Measurements from ENCODE around the gene RBMS3. TPM values are rescaled to one million over a fixed set of nuclear protein-coding genes. Genes with fewer than 3 reads are reported as not detected.

Gene RBMS3
- total and polyA plus RNA-seq, 4 donors = 26.8 to 203 (median 94.8) TPM

DNA sequence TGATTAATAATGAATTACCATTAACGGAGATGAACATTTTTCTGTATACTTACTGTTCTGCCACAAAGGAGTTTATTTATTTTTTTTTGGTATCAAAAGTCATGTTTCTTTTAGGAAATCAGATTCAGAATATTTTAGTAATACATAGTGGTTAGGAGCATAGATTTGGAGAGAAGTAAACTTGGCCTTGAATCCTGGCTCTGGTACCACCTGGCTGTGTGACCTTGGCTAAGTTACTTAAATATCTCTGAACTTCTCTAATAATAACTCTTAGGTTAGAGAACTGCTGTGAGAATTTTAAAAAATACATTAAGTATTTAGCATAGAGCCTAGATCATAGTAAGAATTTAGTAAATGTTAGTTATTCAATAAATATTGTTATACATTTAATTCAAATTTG lies 309.1 kb downstream of the RBMS3 start:
- no peak overlapping the region for H3K4me3 ChIP-seq (ENCODE audit: low read length in 2 of 2)
- H3K36me3 ChIP-seq (ENCODE audit: control insufficient read depth in 1 of 2, insufficient read depth in 2 of 2, low read length in 1 of 2) = no peaks in the 10 kb centered on the region
- no peaks in the 10 kb centered on the region for H3K27me3 ChIP-seq (ENCODE audit: control insufficient read depth in 1 of 2, insufficient read depth in 2 of 2, low read length in 1 of 2)
- intact Hi-C loops (cut with DNase I) = no loop called here
- no peak for ATAC-seq (ENCODE audit: low FRiP score)
- H3K9me3 ChIP-seq (ENCODE audit: control insufficient read depth, low read length) = no peaks in the 10 kb centered on the region
- peaks cover 0 to 2% of the 10 kb centered on the region in 2 donors for H3K4me1 ChIP-seq (ENCODE audit: control insufficient read depth in 1 of 2, insufficient read depth in 2 of 2, low read length in 2 of 2)
- H3K27ac ChIP-seq (ENCODE audit: low read depth in 1 of 2, low read length in 2 of 2) = no peak overlapping the region
- no peak for DNase-seq
- WGBS, 2 donors = 38 to 49% methylated on average over 1 of the region's 1 CpG

DNA sequence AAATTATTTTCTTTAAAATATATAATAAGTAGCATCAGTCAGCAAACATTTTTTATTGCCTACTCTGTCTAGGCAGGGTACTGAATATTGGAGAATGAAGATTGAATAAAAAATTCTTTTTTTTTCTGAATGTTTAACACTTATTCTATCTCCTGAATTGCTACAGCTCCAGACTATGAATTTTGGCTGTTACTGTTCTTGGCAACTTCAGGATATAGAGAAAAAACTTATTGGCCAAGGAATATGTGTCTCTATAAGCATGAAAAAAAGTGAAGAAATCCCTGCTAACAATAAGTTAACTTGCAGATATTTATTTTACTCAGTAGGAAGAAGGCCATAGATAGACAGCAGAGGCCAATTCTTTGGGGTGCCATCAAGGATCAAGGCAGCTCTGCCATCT lies 309.6 kb downstream of the RBMS3 start:
- Histone ChIP-seq H3K9me3 (ENCODE audit: control insufficient read depth, low read length) (no peaks in the 10 kb centered on the region), H3K27ac (ENCODE audit: low read depth in 1 of 2, low read length in 2 of 2) (no peak overlapping the region), H3K36me3 (ENCODE audit: control insufficient read depth in 1 of 2, insufficient read depth in 2 of 2, low read length in 1 of 2) (no peaks in the 10 kb centered on the region), H3K4me3 (ENCODE audit: low read length in 2 of 2) (no peak overlapping the region), H3K27me3 (ENCODE audit: control insufficient read depth in 1 of 2, insufficient read depth in 2 of 2, low read length in 1 of 2) (no peaks in the 10 kb centered on the region), H3K4me1 (ENCODE audit: control insufficient read depth in 1 of 2, insufficient read depth in 2 of 2, low read length in 2 of 2) (peaks cover 0 to 2% of the 10 kb centered on the region in 2 donors)
- no peak for DNase-seq
- ATAC-seq (ENCODE audit: low FRiP score) = no peak
- intact Hi-C loops (cut with DNase I) = no loop called here

DNA sequence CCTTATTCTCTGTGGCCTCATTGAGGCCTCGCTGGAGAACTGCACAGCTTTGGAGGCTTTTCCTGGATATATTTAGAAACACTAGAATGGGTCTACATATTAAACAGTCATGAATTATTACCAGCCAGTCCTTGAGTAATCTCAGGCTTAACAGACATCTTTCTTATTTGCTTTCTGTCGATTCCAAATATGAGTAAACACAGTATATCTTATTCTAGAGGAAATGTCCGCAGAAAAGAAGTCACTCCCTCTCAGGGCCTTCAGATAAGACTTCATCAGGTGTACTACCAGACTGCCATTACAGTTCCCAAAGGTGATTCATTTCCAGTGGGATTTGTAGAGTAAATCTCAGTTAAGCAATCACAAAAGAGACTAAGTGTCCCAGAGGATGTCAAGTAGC lies 310.7 kb downstream of the RBMS3 start:
- DNase-seq (no peak), ATAC-seq (ENCODE audit: low FRiP score) (no peak)
- Histone ChIP-seq H3K27ac (ENCODE audit: low read depth in 1 of 2, low read length in 2 of 2) (no peak overlapping the region), H3K4me3 (ENCODE audit: low read length in 2 of 2) (no peak overlapping the region), H3K36me3 (ENCODE audit: control insufficient read depth in 1 of 2, insufficient read depth in 2 of 2, low read length in 1 of 2) (no peaks in the 10 kb centered on the region), H3K9me3 (ENCODE audit: control insufficient read depth, low read length) (no peaks in the 10 kb centered on the region), H3K27me3 (ENCODE audit: control insufficient read depth in 1 of 2, insufficient read depth in 2 of 2, low read length in 1 of 2) (no peaks in the 10 kb centered on the region), H3K4me1 (ENCODE audit: control insufficient read depth in 1 of 2, insufficient read depth in 2 of 2, low read length in 2 of 2) (peaks cover 0 to 2% of the 10 kb centered on the region in 2 donors)
- WGBS, 2 donors = 52 to 58% methylated on average over 3 of the region's 3 CpGs
- intact Hi-C loops (cut with DNase I) = no loop called here

DNA sequence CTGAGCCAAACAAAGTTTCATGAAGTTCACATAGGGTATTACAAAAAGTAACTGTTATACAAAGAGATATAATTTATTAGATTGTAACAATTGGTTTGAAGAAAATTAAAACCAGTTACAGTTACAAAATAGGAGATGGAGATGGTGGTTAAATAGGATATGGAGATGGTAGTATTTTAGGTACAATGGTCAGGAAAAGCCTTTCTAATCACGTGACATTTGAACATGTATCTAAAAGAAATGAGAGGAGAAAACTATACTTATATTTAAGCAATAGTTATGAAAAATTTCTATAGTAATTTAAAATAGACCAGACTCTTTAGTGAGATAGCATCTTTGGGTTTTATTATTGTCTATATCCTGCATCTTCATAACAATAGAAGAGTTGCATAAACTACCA lies 312.9 kb downstream of the RBMS3 start:
- Histone ChIP-seq H3K4me1 (ENCODE audit: control insufficient read depth in 1 of 2, insufficient read depth in 2 of 2, low read length in 2 of 2) (peaks cover 0 to 2% of the 10 kb centered on the region in 2 donors), H3K27me3 (ENCODE audit: control insufficient read depth in 1 of 2, insufficient read depth in 2 of 2, low read length in 1 of 2) (no peaks in the 10 kb centered on the region), H3K27ac (ENCODE audit: low read depth in 1 of 2, low read length in 2 of 2) (no peak overlapping the region), H3K4me3 (ENCODE audit: low read length in 2 of 2) (no peak overlapping the region), H3K9me3 (ENCODE audit: control insufficient read depth, low read length) (no peaks in the 10 kb centered on the region), H3K36me3 (ENCODE audit: control insufficient read depth in 1 of 2, insufficient read depth in 2 of 2, low read length in 1 of 2) (no peaks in the 10 kb centered on the region)
- ATAC-seq (ENCODE audit: low FRiP score) = no peak
- intact Hi-C loops (cut with DNase I) = no loop called here
- WGBS, 2 donors = 97 to 98% methylated on average over 1 of the region's 1 CpG
- no peak for DNase-seq

DNA sequence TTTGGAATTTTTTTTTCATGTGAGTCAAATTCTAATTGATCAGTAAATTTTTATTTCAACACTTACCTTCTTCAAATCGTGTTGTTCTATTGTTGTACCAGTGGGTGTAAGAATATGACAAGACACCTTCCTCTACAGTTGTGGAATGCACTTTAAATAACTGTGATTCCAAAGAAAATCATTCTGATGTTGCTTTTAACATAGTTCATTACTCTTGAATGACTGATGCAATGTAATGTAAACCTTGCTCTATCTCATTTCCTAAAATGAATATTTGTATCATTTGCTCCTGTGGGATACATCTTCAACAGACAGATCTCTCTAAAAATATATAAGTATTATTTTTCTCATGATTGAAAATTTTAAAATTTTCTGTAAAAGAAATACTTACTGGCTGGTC lies 313.4 kb downstream of the RBMS3 start:
- intact Hi-C loops (cut with DNase I) = no loop called here
- DNase-seq (no peak), ATAC-seq (ENCODE audit: low FRiP score) (no peak)
- Histone ChIP-seq H3K4me1 (ENCODE audit: control insufficient read depth in 1 of 2, insufficient read depth in 2 of 2, low read length in 2 of 2) (peaks cover 0 to 2% of the 10 kb centered on the region in 2 donors), H3K36me3 (ENCODE audit: control insufficient read depth in 1 of 2, insufficient read depth in 2 of 2, low read length in 1 of 2) (no peaks in the 10 kb centered on the region), H3K9me3 (ENCODE audit: control insufficient read depth, low read length) (no peaks in the 10 kb centered on the region), H3K27ac (ENCODE audit: low read depth in 1 of 2, low read length in 2 of 2) (no peak overlapping the region), H3K4me3 (ENCODE audit: low read length in 2 of 2) (no peak overlapping the region), H3K27me3 (ENCODE audit: control insufficient read depth in 1 of 2, insufficient read depth in 2 of 2, low read length in 1 of 2) (no peaks in the 10 kb centered on the region)
- WGBS, 2 donors = 46 to 54% methylated on average over 1 of the region's 1 CpG

DNA sequence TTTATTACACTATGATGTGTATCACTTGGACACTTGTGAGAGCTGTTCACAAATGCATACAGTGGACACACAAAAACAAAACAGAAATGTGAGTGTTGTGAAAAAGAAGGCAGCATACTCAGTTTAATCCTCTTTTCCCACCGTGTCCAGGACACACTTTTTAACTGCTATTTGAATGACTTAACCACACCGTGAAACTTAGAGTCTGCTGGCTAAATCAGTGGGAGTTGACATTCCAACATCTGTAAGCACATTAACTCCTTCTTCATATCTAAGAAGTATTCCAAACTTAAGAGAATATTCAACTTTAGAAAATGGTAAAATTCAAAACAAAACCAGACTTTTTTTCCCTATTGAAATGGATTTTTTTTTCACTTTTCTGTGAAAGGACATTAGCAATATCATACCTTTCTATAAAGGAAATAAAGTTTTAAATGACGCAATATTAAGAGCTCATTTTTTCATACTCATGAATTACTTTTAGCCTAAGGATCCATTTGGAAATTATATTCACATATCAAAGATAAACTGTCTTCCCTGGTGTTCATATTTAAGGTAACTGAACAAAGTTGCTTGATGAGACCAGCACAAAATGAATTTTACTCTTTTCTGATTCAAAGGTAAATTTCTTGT lies 316.6 kb downstream of the RBMS3 start:
- 39 to 43% methylated on average over 3 of the region's 3 CpGs for WGBS, 2 donors
- H3K36me3 ChIP-seq (ENCODE audit: control insufficient read depth in 1 of 2, insufficient read depth in 2 of 2, low read length in 1 of 2) = no peaks in the 10 kb centered on the region
- DNase-seq (no peak), ATAC-seq (ENCODE audit: low FRiP score) (no peak)
- no peaks in the 10 kb centered on the region for H3K4me1 ChIP-seq (ENCODE audit: control insufficient read depth in 1 of 2, insufficient read depth in 2 of 2, low read length in 2 of 2)
- no peak overlapping the region for H3K4me3 ChIP-seq (ENCODE audit: low read length in 2 of 2)
- no peaks in the 10 kb centered on the region for H3K9me3 ChIP-seq (ENCODE audit: control insufficient read depth, low read length)
- H3K27me3 ChIP-seq (ENCODE audit: control insufficient read depth in 1 of 2, insufficient read depth in 2 of 2, low read length in 1 of 2) = no peaks in the 10 kb centered on the region
- intact Hi-C loops (cut with DNase I) = no loop called here
- H3K27ac ChIP-seq (ENCODE audit: low read depth in 1 of 2, low read length in 2 of 2) = no peak overlapping the region

DNA sequence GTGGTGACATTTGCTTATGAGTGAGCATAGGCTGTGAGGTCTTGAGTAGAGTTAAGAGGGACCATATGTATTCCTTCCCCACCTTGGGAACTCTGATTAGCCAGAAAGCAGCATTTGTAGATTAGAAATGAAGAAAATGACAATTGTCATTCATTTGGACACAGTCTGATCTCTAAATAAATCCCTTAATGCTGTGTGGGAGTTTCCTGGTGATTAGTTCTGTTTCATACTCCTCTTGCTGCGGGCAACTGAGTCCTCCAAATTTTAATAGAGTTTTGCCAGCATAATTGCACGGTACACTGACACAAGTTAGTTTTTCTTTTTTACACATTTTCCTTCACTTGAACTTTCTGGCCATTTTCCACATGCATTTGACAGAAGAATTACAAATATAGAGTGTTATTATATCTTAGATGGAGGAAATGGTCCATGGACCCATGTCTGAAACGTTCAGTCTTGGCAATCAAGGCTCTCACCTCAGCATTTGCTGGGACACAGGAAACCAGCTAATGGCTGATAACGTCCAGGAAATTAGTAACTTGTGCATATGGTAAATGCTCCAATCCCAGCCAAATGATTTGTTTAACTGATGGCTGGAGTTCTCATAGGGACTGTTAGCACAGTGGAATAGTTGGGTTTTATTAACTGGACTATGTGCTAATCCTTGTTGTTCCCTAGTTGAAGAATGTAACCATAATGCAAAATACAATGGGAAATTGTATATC lies 321.2 kb downstream of the RBMS3 start:
- Histone ChIP-seq H3K27ac (ENCODE audit: low read depth in 1 of 2, low read length in 2 of 2) (no peak overlapping the region), H3K4me3 (ENCODE audit: low read length in 2 of 2) (no peak overlapping the region), H3K4me1 (ENCODE audit: control insufficient read depth in 1 of 2, insufficient read depth in 2 of 2, low read length in 2 of 2) (no peaks in the 10 kb centered on the region), H3K27me3 (ENCODE audit: control insufficient read depth in 1 of 2, insufficient read depth in 2 of 2, low read length in 1 of 2) (no peaks in the 10 kb centered on the region), H3K36me3 (ENCODE audit: control insufficient read depth in 1 of 2, insufficient read depth in 2 of 2, low read length in 1 of 2) (no peaks in the 10 kb centered on the region), H3K9me3 (ENCODE audit: control insufficient read depth, low read length) (no peaks in the 10 kb centered on the region)
- 24 to 29% methylated on average over 4 of the region's 4 CpGs for WGBS, 2 donors
- DNase-seq = no peak
- ATAC-seq (ENCODE audit: low FRiP score) = no peak
- intact Hi-C loops (cut with DNase I) = no loop called here

DNA sequence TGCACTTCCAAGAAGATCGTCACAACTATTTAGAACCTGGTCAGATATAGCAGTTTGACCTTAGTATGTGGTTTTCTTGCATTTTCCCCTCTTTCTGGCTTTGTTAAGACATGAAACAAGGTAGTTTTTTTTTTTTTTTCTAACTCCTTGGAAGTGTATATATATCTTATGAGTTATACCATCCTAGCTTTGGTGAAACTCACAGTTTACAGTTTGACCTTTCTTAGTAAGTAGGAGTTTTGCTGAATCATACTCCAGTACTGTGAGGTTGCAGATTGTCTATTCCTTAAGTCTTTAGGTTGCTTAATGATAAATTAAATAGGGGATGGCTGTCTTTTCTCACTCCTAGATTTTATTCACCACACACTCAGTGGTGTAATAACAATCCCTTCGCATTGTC lies 325.0 kb downstream of the RBMS3 start:
- H3K4me3 ChIP-seq (ENCODE audit: low read length in 2 of 2) = no peak overlapping the region
- ATAC-seq (ENCODE audit: low FRiP score) (no peak), DNase-seq (no peak)
- no peak overlapping the region for H3K27ac ChIP-seq (ENCODE audit: low read depth in 1 of 2, low read length in 2 of 2)
- no peaks in the 10 kb centered on the region for H3K9me3 ChIP-seq (ENCODE audit: control insufficient read depth, low read length)
- WGBS, 2 donors = 99 to 100% methylated on average over 2 of the region's 2 CpGs
- intact Hi-C loops (cut with DNase I) = no loop called here
- H3K27me3 ChIP-seq (ENCODE audit: control insufficient read depth in 1 of 2, insufficient read depth in 2 of 2, low read length in 1 of 2) = no peaks in the 10 kb centered on the region
- H3K36me3 ChIP-seq (ENCODE audit: control insufficient read depth in 1 of 2, insufficient read depth in 2 of 2, low read length in 1 of 2) = no peaks in the 10 kb centered on the region
- H3K4me1 ChIP-seq (ENCODE audit: control insufficient read depth in 1 of 2, insufficient read depth in 2 of 2, low read length in 2 of 2) = no peaks in the 10 kb centered on the region

DNA sequence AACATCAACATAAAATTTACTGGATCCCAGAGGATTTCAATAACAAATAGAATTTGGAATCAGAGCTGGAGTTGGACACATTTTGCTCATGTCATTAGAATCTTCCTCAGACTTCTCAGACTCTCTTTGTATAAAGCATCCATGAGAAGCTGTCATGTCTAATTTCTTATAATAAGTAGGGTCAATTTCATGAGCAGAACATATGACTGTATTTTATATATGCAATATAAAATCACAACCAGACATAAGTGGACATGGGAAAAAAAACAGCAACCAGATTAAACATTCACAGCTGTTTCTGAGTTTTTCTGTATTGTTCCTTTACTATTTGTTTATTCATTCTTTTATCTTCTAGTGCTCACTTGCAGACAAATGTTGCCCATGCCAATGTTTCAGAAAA lies 325.5 kb downstream of the RBMS3 start:
- Histone ChIP-seq H3K9me3 (ENCODE audit: control insufficient read depth, low read length) (no peaks in the 10 kb centered on the region), H3K4me1 (ENCODE audit: control insufficient read depth in 1 of 2, insufficient read depth in 2 of 2, low read length in 2 of 2) (no peaks in the 10 kb centered on the region), H3K27me3 (ENCODE audit: control insufficient read depth in 1 of 2, insufficient read depth in 2 of 2, low read length in 1 of 2) (no peaks in the 10 kb centered on the region), H3K4me3 (ENCODE audit: low read length in 2 of 2) (no peak overlapping the region), H3K27ac (ENCODE audit: low read depth in 1 of 2, low read length in 2 of 2) (no peak overlapping the region), H3K36me3 (ENCODE audit: control insufficient read depth in 1 of 2, insufficient read depth in 2 of 2, low read length in 1 of 2) (no peaks in the 10 kb centered on the region)
- ATAC-seq (ENCODE audit: low FRiP score) (no peak), DNase-seq (no peak)
- intact Hi-C loops (cut with DNase I) = no loop called here
